PC-9 (cell line): ENCODE data around the gene ABCA1. TPM values are rescaled to one million over a fixed set of nuclear protein-coding genes. Genes with fewer than 3 reads are reported as not detected.

Source experiments
- BruUV-seq: library from RNA; stranded (reverse); fragments of 400-500 nt; replicated peaks from 2 replicates; lab custom pipeline; 2021; lab: Mats Ljungman, UMichigan
- CTCF ChIA-PET: fragments of 300-600 bp; sonication (Branson Sonifier 250); formaldehyde crosslinking; loops from one replicate; lab custom pipeline; 2022; ENCODE audit warnings: antibody characterized with exemption; lab: Charles Lee
- POLR2A ChIA-PET: fragments of 300-600 bp; sonication (Branson Sonifier 250); formaldehyde crosslinking; loops from one replicate; lab custom pipeline; 2022; ENCODE audit warnings: antibody characterized with exemption; ENCODE audit not compliant: unreplicated experiment; lab: Charles Lee
- DNase-seq, 2 experiments: peaks; one replicate each; pipeline versions ENCODE4 v3.0.0 to v3.0.0-alpha.2; 2015 to 2022; ENCODE audit warnings: mixed read lengths in 1 of 2
- H2AFZ ChIP-seq: fragments of 200-600 bp; sonication (generic); 2 replicates; pipeline ENCODE4 v1.8.1; 2017; ENCODE audit warnings: antibody characterized with exemption
- H3F3A ChIP-seq: fragments of 200-600 bp; sonication (generic); 2 replicates; pipeline ENCODE4 v1.8.1; 2017; ENCODE audit warnings: antibody characterized with exemption, mild to moderate bottlenecking, low read depth; ENCODE audit not compliant: insufficient read depth
- H3K27ac ChIP-seq: fragments of 200-600 bp; sonication (generic); 2 replicates; pipeline ENCODE4 v1.6.1; 2016; ENCODE audit warnings: mixed run types
- H3K27me3 ChIP-seq: fragments of 200-600 bp; sonication (generic); 2 replicates; pipeline ENCODE4 v1.6.1; 2016; ENCODE audit warnings: low read depth, mixed run types; ENCODE audit not compliant: insufficient read depth
- H3K36me3 ChIP-seq: fragments of 200-600 bp; sonication (generic); 2 replicates; pipeline ENCODE4 v1.6.1; 2016; ENCODE audit warnings: low read depth, mixed run types
- H3K4me1 ChIP-seq: fragments of 200-600 bp; sonication (generic); replicated peaks from 2 replicates; pipeline ENCODE4 v1.6.1; 2016; ENCODE audit warnings: mixed run types; ENCODE audit not compliant: insufficient read depth
- H3K4me2 ChIP-seq: fragments of 200-600 bp; sonication (generic); 2 replicates; pipeline ENCODE4 v1.6.1; 2017; ENCODE audit warnings: mixed run types
- H3K4me3 ChIP-seq: fragments of 200-600 bp; sonication (generic); 2 replicates; pipeline ENCODE4 v1.6.1; 2016; ENCODE audit warnings: mixed run types
- H3K79me2 ChIP-seq: fragments of 200-600 bp; sonication (generic); 2 replicates; pipeline ENCODE4 v1.6.1; 2017; ENCODE audit warnings: low read depth, mixed run types
- H3K9me2 ChIP-seq: fragments of 200-600 bp; sonication (generic); 2 replicates; pipeline ENCODE4 v1.8.1; 2017; ENCODE audit warnings: mild to moderate bottlenecking; ENCODE audit not compliant: insufficient read depth
- H3K9me3 ChIP-seq: fragments of 200-600 bp; sonication (generic); 2 replicates; pipeline ENCODE4 v1.8.1; 2016; ENCODE audit warnings: low read depth; ENCODE audit not compliant: insufficient read depth
- H4K20me1 ChIP-seq: fragments of 200-600 bp; sonication (generic); 2 replicates; pipeline ENCODE4 v1.8.1; 2017; ENCODE audit not compliant: insufficient read depth
- EZH2 ChIP-seq: fragments of 200-600 bp; sonication (generic); IDR thresholded peaks from 2 replicates; pipeline ENCODE4 v1.8.0; 2017; ENCODE audit warnings: antibody characterized with exemption, low read depth
- intact Hi-C: fragments of 100-400 bp; cut with micrococcal nuclease; formaldehyde crosslinking; loops from one replicate; pipeline ENCODE4 v1.10.0; 2022; ENCODE audit not compliant: unreplicated experiment
- total RNA-seq: library from RNA; stranded (reverse); gene quantifications from 2 replicates; pipeline ENCODE4 v1.2.3, GENCODE V29; 2021
- TF ChIP-seq, protein P1 (sequence below): fragments of 200-600 bp; sonication (generic); conservative IDR thresholded peaks from 2 replicates; pipeline ENCODE4 v1.6.1; 2017; ENCODE audit warnings: mixed run types, antibody characterized with exemption, mild to moderate bottlenecking, moderate library complexity

ABCA1 gene
- total RNA-seq, 1 experiment from 2014 or later: 38.3 TPM

DNA sequence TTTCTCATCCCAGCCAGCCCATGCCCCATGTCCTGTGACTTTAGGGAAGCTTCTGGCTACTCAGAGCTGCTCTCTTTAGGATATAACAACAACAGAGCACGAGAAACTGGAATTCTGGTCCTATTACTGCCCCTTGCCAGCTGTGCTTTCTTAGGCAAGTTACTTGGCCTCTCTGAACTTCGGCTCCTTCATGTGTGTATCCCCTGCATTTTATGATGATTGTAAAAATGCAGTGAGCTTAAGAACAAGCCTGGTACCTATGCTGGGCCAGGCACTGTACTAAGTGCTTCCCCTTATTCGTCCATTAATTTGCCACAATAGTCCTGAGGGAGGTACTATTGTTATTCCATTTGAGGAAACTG, 54.5 kb downstream of the ABCA1 start:
- Histone ChIP-seq H3K27me3 (no peaks in the 10 kb centered on the region), H3K9me3 (no peaks in the 10 kb centered on the region), H3K4me3 (no peak overlapping the region), H2AFZ (no peak overlapping the region), H3K79me2 (peaks cover 36% of the 10 kb centered on the region), H3K9me2 (no peaks in the 10 kb centered on the region), H4K20me1 (no peaks in the 10 kb centered on the region), H3K27ac (peak overlapping the region; percentile 90), H3K36me3 (peaks cover 25% of the 10 kb centered on the region), H3F3A (peaks cover 44% of the 10 kb centered on the region), H3K4me2 (peak overlapping the region; percentile 54), H3K4me1 (peaks cover 57% of the 10 kb centered on the region)
- intact Hi-C loops: no loop called here
- no peak for DNase-seq
- ChIA-PET CTCF (interaction anchor here (0.7 kb wide), 1 partner anchor 10 kb away, joined by 3 read pairs; no protein-coding TSS in a partner anchor), POLR2A (interaction anchor here (0.6 kb wide), 1 partner anchor 19 kb away, joined by 11 read pairs; no protein-coding TSS in a partner anchor)
- no TSS peak for BruUV-seq
- no peak for TF ChIP-seq EZH2
- TF ChIP-seq, protein P1, sequence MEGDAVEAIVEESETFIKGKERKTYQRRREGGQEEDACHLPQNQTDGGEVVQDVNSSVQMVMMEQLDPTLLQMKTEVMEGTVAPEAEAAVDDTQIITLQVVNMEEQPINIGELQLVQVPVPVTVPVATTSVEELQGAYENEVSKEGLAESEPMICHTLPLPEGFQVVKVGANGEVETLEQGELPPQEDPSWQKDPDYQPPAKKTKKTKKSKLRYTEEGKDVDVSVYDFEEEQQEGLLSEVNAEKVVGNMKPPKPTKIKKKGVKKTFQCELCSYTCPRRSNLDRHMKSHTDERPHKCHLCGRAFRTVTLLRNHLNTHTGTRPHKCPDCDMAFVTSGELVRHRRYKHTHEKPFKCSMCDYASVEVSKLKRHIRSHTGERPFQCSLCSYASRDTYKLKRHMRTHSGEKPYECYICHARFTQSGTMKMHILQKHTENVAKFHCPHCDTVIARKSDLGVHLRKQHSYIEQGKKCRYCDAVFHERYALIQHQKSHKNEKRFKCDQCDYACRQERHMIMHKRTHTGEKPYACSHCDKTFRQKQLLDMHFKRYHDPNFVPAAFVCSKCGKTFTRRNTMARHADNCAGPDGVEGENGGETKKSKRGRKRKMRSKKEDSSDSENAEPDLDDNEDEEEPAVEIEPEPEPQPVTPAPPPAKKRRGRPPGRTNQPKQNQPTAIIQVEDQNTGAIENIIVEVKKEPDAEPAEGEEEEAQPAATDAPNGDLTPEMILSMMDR: no peak

- peaks cover 63% of the 10 kb centered on the region for H3K4me1 ChIP-seq
- peak overlapping the region; percentile 90 for H3K27ac ChIP-seq
- H3K27me3 ChIP-seq: no peaks in the 10 kb centered on the region
- no peak overlapping the region for H3K4me3 ChIP-seq
- H3F3A ChIP-seq: peaks cover 46% of the 10 kb centered on the region
- intact Hi-C loops: no loop called here
- H3K36me3 ChIP-seq: 0 out of 2 replicates have a peak, but pooled peaks cover 20% of the 10 kb centered on the region
- no peaks in the 10 kb centered on the region for H3K9me2 ChIP-seq
- ChIA-PET POLR2A (no interaction called here), CTCF (interaction anchor here (0.7 kb wide), 1 partner anchor 10 kb away, joined by 3 read pairs; no protein-coding TSS in a partner anchor)
- H4K20me1 ChIP-seq: no peaks in the 10 kb centered on the region
- BruUV-seq: no TSS peak
- peak overlapping the region; percentile 54 for H3K4me2 ChIP-seq
- TF ChIP-seq, protein P1: no peak
- no peak for TF ChIP-seq EZH2
- H2AFZ ChIP-seq: no peak overlapping the region
- DNase-seq: peak; percentile 60 to 96
- H3K79me2 ChIP-seq: peaks cover 40% of the 10 kb centered on the region
- no peaks in the 10 kb centered on the region for H3K9me3 ChIP-seq
These were observed 55.1 kb downstream of the ABCA1 start for GRCh38 chr9:104872656-104873488.

DNA sequence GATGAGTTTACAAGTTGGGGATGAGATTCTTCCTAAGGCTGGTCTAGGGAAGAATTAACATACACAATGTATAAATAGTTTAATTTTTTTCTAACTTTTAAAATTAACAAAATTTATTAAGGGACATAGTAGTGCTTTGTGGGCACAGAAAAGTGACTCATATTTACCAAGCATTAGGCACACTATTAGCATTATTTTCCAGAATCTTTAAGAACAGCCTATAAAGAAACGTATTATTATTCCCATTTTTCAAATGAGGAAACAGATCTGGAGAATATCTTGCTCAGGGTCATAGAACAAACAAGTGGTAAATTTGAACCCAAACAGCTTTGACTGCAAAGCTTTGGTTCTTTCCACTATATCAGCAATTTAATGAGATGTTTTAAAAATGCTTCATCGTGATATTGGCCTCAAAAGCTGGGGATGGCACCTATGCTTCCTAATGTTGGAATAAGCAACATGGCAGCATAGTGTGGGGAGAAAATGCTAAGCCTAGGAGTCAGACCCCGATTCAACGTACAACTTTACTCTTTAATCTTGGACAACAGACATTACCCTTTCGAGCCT, 55.9 kb downstream of the ABCA1 start:
- Histone ChIP-seq H3K9me2 (no peaks in the 10 kb centered on the region), H3K27me3 (no peaks in the 10 kb centered on the region), H2AFZ (no peak overlapping the region), H3K4me1 (peaks cover 72% of the 10 kb centered on the region), H3K36me3 (0 out of 2 replicates have a peak, but pooled peaks cover 14% of the 10 kb centered on the region), H3K27ac (peak overlapping the region; percentile 90), H3K9me3 (no peaks in the 10 kb centered on the region), H3K4me3 (no peak overlapping the region), H3K4me2 (peak overlapping the region; percentile 54), H4K20me1 (no peaks in the 10 kb centered on the region), H3F3A (peaks cover 53% of the 10 kb centered on the region), H3K79me2 (peaks cover 43% of the 10 kb centered on the region)
- POLR2A ChIA-PET: interaction anchor here (0.6 kb wide), 1 partner anchor 26 kb away, joined by 3 read pairs; no protein-coding TSS in a partner anchor
- intact Hi-C loops: no loop called here
- BruUV-seq: no TSS peak
- TF ChIP-seq, protein P1: no peak
- TF ChIP-seq EZH2: no peak
- DNase-seq: no peak
- CTCF ChIA-PET: no interaction called here
